ENCODE measurements around the gene NTM. TPM values are rescaled to one million over a fixed set of nuclear protein-coding genes. Genes with fewer than 3 reads are reported as not detected.

Gene NTM
- total RNA-seq, 2 donors from 2014 or later: not detected

- H3K4me3 Mint-ChIP-seq: no peak overlapping the region
- DNase-seq (no peak), ATAC-seq (no peak)
- no peaks in the 10 kb centered on the region for H3K27me3 Mint-ChIP-seq
- H3K9me3 ChIP-seq (ENCODE audit: control insufficient read depth, low read length, poor library complexity, severe bottlenecking): no peaks in the 10 kb centered on the region
- no peak overlapping the region for H3K27ac Mint-ChIP-seq
- no peaks in the 10 kb centered on the region for H3K36me3 Mint-ChIP-seq (ENCODE audit: low read depth)
- no peaks in the 10 kb centered on the region for H3K4me1 Mint-ChIP-seq
Observed at GRCh38 chr11:132037956-132038355, 667.5 kb downstream of the NTM start.

DNA sequence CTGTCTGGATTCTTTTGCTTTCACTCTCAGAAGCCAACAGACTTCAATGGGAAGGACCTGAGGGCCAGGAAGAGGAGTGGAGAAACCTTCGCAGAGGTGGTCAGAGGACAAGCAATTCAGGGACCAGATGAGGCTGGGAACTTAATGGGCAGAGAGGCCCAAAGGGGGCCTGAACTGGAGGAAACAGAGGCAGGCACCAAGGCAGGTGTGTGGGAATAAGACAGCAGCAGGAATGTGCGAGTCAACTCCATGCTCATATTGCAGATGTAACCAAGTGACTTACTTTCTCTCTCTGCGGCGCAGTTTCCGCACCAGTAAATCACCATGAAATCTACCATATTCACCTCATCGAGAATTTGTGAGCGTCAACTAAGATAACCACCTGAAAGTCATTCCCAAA, 669.1 kb downstream of the NTM start:
- Mint-ChIP-seq H3K27me3 (no peaks in the 10 kb centered on the region), H3K27ac (no peak overlapping the region), H3K36me3 (ENCODE audit: low read depth) (no peaks in the 10 kb centered on the region), H3K4me3 (no peak overlapping the region), H3K4me1 (no peaks in the 10 kb centered on the region)
- ATAC-seq: no peak
- H3K9me3 ChIP-seq (ENCODE audit: control insufficient read depth, low read length, poor library complexity, severe bottlenecking): no peaks in the 10 kb centered on the region
- no peak for DNase-seq

DNA sequence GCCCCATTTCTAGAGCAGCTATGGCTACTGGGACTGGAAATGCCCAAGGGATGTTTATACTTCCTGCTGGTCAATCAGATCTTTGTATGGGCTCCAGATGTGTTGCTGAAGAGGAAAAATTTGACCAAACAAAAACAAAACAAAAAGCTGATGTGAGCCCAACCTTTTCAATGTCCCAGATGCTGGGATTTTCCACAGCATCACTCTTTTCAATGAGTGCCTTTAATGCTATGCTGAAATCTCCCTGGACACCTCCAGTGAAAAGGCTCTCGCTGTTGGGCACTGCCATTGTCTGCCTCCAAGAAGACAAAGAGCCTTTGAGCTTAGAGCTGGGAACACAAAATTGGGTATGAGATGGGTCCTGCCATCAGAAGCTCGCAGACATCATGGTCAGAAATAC, 671.9 kb downstream of the NTM start:
- ATAC-seq: no peak
- Mint-ChIP-seq H3K4me1 (no peaks in the 10 kb centered on the region), H3K27ac (no peak overlapping the region), H3K36me3 (ENCODE audit: low read depth) (no peaks in the 10 kb centered on the region), H3K4me3 (no peak overlapping the region), H3K27me3 (no peaks in the 10 kb centered on the region)
- H3K9me3 ChIP-seq (ENCODE audit: control insufficient read depth, low read length, poor library complexity, severe bottlenecking): no peaks in the 10 kb centered on the region
- no peak for DNase-seq

DNA sequence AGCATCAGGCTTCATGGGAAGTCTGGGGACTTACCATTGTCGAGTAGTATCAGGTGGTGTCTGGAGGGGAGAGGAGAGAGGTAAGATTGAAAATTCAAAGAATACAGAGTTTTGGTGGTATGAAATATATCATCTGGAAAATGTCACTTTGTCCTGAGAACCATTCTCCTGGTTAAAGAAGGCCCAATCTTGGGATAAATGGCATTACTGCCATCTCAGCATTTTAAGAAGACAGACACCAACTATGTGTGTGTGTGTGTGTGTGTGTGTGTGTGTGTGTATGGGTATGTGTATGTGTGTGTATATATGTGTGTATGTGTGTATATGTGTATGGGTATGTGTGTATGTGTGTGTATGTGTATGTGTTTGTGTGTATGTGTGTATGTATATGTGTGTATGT, 673.3 kb downstream of the NTM start:
- H3K9me3 ChIP-seq (ENCODE audit: control insufficient read depth, low read length, poor library complexity, severe bottlenecking): no peaks in the 10 kb centered on the region
- no peak for ATAC-seq
- H3K36me3 Mint-ChIP-seq (ENCODE audit: low read depth): no peaks in the 10 kb centered on the region
- no peak overlapping the region for H3K4me3 Mint-ChIP-seq
- no peak overlapping the region for H3K27ac Mint-ChIP-seq
- DNase-seq: no peak
- no peaks in the 10 kb centered on the region for H3K4me1 Mint-ChIP-seq
- no peaks in the 10 kb centered on the region for H3K27me3 Mint-ChIP-seq

DNA sequence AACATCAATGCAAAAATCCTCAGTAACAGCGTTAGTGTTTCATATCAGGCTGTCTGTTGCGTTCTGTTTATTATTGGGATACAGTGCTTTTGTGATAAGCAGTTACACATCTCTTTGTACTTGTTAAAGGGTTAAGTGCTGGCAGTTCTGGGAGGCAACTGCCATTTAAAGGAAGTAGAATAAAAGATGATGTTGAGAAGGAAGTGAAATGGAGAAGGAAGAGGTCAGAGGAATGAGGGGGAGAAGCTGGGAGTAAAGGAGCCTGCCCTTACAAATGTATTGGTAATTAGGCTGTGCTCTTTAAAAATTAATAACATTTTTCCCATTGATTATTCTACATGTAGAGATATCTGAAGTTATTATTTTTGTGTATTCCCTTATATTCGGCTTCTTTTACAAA, 674.7 kb downstream of the NTM start:
- Mint-ChIP-seq H3K27me3 (peaks cover 8% of the 10 kb centered on the region), H3K36me3 (ENCODE audit: low read depth) (no peaks in the 10 kb centered on the region), H3K4me1 (no peaks in the 10 kb centered on the region), H3K27ac (no peak overlapping the region), H3K4me3 (no peak overlapping the region)
- no peaks in the 10 kb centered on the region for H3K9me3 ChIP-seq (ENCODE audit: control insufficient read depth, low read length, poor library complexity, severe bottlenecking)
- DNase-seq (no peak), ATAC-seq (no peak)

- H3K4me3 Mint-ChIP-seq: no peak overlapping the region
- no peaks in the 10 kb centered on the region for H3K4me1 Mint-ChIP-seq
- H3K27ac Mint-ChIP-seq: no peak overlapping the region
- DNase-seq (no peak), ATAC-seq (no peak)
- H3K9me3 ChIP-seq (ENCODE audit: control insufficient read depth, low read length, poor library complexity, severe bottlenecking): no peaks in the 10 kb centered on the region
- H3K27me3 Mint-ChIP-seq: peaks cover 8% of the 10 kb centered on the region
- H3K36me3 Mint-ChIP-seq (ENCODE audit: low read depth): no peaks in the 10 kb centered on the region
Observed at GRCh38 chr11:132046288-132046865, 676.0 kb downstream of the NTM start.

- no peak for ATAC-seq
- no peaks in the 10 kb centered on the region for H3K9me3 ChIP-seq (ENCODE audit: control insufficient read depth, low read length, poor library complexity, severe bottlenecking)
- H3K27me3 Mint-ChIP-seq: peaks cover 8% of the 10 kb centered on the region
- no peaks in the 10 kb centered on the region for H3K36me3 Mint-ChIP-seq (ENCODE audit: low read depth)
- no peak overlapping the region for H3K27ac Mint-ChIP-seq
- H3K4me1 Mint-ChIP-seq: no peaks in the 10 kb centered on the region
- no peak overlapping the region for H3K4me3 Mint-ChIP-seq
- no peak for DNase-seq
Observed at GRCh38 chr11:132047167-132047566, 676.8 kb downstream of the NTM start.

DNA sequence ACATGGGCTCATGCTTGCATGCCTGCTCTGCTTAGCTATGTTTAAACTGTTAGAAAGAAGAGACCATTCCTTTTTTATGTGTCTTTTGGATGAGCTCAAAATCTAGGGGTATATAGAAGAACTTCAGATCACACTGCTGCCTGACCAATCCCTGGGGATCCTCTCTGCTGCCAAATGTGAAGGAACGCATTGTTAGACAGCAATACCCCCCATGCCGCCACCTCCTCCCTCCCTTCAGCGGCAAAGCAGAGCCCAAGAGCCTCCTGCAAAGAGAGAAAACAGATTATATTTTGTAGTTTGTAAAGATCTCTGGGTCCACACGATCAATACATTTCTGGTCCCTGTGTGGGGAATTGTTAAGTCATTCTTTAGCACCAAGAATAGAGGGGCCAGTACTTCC, 677.6 kb downstream of the NTM start:
- Mint-ChIP-seq H3K4me3 (no peak overlapping the region), H3K27ac (no peak overlapping the region), H3K36me3 (ENCODE audit: low read depth) (no peaks in the 10 kb centered on the region), H3K27me3 (peaks cover 8% of the 10 kb centered on the region), H3K4me1 (no peaks in the 10 kb centered on the region)
- H3K9me3 ChIP-seq (ENCODE audit: control insufficient read depth, low read length, poor library complexity, severe bottlenecking): no peaks in the 10 kb centered on the region
- no peak for DNase-seq
- ATAC-seq: no peak

- Mint-ChIP-seq H3K4me1 (no peaks in the 10 kb centered on the region), H3K36me3 (ENCODE audit: low read depth) (no peaks in the 10 kb centered on the region), H3K4me3 (no peak overlapping the region), H3K27ac (no peak overlapping the region), H3K27me3 (peaks cover 8% of the 10 kb centered on the region)
- DNase-seq: no peak
- no peak for ATAC-seq
- no peaks in the 10 kb centered on the region for H3K9me3 ChIP-seq (ENCODE audit: control insufficient read depth, low read length, poor library complexity, severe bottlenecking)
Observed at GRCh38 chr11:132049205-132049604, 678.8 kb downstream of the NTM start.

DNA sequence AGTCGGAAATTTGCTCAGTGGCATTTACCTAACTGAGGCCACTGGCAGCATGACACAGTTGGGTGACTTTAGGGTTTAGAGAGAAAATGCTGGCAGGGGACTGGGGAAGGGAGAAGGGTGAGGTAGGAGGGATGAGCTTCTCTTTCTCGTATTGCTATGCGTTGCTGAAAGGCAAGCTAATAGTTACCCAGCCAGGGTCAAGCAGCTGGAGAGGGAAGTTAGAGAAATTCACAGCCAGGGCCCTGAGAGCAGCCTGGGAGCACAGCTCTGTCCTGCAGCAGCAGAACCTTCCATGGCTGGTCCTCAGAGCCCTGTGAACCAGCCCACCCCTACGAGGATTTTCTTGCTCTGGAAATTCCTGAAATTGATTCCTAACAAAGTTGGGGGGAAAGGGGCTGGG, 679.6 kb downstream of the NTM start:
- Mint-ChIP-seq H3K27ac (no peak overlapping the region), H3K36me3 (ENCODE audit: low read depth) (no peaks in the 10 kb centered on the region), H3K4me3 (no peak overlapping the region), H3K4me1 (no peaks in the 10 kb centered on the region), H3K27me3 (peaks cover 8% of the 10 kb centered on the region)
- DNase-seq (no peak), ATAC-seq (no peak)
- H3K9me3 ChIP-seq (ENCODE audit: control insufficient read depth, low read length, poor library complexity, severe bottlenecking): no peaks in the 10 kb centered on the region

- H3K9me3 ChIP-seq (ENCODE audit: control insufficient read depth, low read length, poor library complexity, severe bottlenecking): no peaks in the 10 kb centered on the region
- Mint-ChIP-seq H3K4me1 (no peaks in the 10 kb centered on the region), H3K27ac (no peak overlapping the region), H3K27me3 (peaks cover 8% of the 10 kb centered on the region), H3K4me3 (no peak overlapping the region), H3K36me3 (ENCODE audit: low read depth) (no peaks in the 10 kb centered on the region)
- DNase-seq: no peak
- ATAC-seq: no peak
Observed at GRCh38 chr11:132050577-132051165, 680.3 kb downstream of the NTM start.

DNA sequence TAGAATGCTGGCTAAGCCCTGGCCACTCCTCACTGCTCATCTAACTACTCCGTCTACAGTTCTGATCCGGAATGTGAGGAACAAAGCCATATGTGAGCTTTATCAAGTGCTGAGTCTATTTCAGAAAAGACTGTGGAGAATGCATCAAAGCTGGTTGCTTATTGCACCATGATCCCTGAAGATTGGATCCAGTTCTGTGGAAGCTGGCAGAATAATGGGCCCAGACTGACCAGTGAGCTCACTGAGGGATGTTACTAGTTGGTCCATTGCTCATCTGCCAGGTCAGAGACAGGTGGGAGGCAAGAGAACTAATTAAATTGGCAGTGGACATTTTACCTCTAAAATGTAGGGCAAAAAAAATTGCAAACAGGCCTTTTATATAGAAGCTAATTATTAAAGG, 681.3 kb downstream of the NTM start:
- Mint-ChIP-seq H3K36me3 (ENCODE audit: low read depth) (no peaks in the 10 kb centered on the region), H3K27me3 (peaks cover 8% of the 10 kb centered on the region), H3K4me1 (no peaks in the 10 kb centered on the region), H3K4me3 (no peak overlapping the region), H3K27ac (no peak overlapping the region)
- ATAC-seq (no peak), DNase-seq (no peak)
- no peaks in the 10 kb centered on the region for H3K9me3 ChIP-seq (ENCODE audit: control insufficient read depth, low read length, poor library complexity, severe bottlenecking)

DNA sequence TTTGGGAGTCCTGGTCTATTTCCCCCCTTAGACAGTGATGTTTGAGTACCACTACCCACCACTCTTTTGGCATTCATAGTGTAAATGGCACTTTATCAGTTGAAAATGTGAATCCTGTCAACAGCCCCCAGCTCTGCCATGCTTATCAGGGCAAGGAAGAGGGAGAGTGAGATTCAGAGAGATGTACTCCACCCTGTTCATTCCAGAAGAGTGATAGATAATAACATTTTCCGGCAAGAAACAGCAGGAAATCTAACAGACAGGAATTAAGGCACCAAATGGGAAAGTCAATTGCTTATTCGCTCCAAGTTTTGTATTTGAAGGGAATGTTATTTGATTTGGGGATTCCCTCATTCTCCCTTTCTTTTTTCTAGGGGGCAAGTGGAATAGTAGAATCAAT, 681.9 kb downstream of the NTM start:
- Mint-ChIP-seq H3K4me1 (no peaks in the 10 kb centered on the region), H3K27me3 (peaks cover 8% of the 10 kb centered on the region), H3K4me3 (no peak overlapping the region), H3K27ac (no peak overlapping the region), H3K36me3 (ENCODE audit: low read depth) (no peaks in the 10 kb centered on the region)
- DNase-seq (no peak), ATAC-seq (no peak)
- H3K9me3 ChIP-seq (ENCODE audit: control insufficient read depth, low read length, poor library complexity, severe bottlenecking): no peaks in the 10 kb centered on the region

- H3K9me3 ChIP-seq (ENCODE audit: control insufficient read depth, low read length, poor library complexity, severe bottlenecking): no peaks in the 10 kb centered on the region
- no peak for DNase-seq
- no peak overlapping the region for H3K27ac Mint-ChIP-seq
- H3K27me3 Mint-ChIP-seq: peaks cover 8% of the 10 kb centered on the region
- H3K4me1 Mint-ChIP-seq: no peaks in the 10 kb centered on the region
- no peaks in the 10 kb centered on the region for H3K36me3 Mint-ChIP-seq (ENCODE audit: low read depth)
- no peak overlapping the region for H3K4me3 Mint-ChIP-seq
- ATAC-seq: no peak
Observed at GRCh38 chr11:132052904-132053303, 682.5 kb downstream of the NTM start.

Measured in T-helper 17 cell (primary cell).